Keratinocyte (primary cell): ENCODE data around the gene SLC41A1. TPM values are rescaled to one million over a fixed set of nuclear protein-coding genes. Genes with fewer than 3 reads are reported as not detected.

Experiments used
- DNase-seq: peaks from one replicate; pipeline ENCODE4 v3.0.0-alpha.2; 2011; ENCODE audit warnings: low read depth, missing footprints, low spot score
- FAIRE-seq: peaks from 2 replicates; lab custom pipeline; 2011; peaks lifted over from hg19 to GRCh38; lab: Jason Lieb, UNC
- H2AFZ ChIP-seq: 2 replicates; pipeline ENCODE4 v1.6.0; 2012; ENCODE audit warnings: low read length, control low read depth, inconsistent platforms; ENCODE audit not compliant: control insufficient read depth
- H3K27ac ChIP-seq: 2 replicates; pipeline ENCODE4 v1.5.1; 2011; ENCODE audit warnings: low read length; ENCODE audit not compliant: control insufficient read depth, insufficient read depth
- H3K27me3 ChIP-seq: 3 replicates; pipeline ENCODE4 v1.6.0; 2011; ENCODE audit warnings: low read length; ENCODE audit not compliant: control insufficient read depth, insufficient read depth; ENCODE audit errors: extremely low read depth
- H3K36me3 ChIP-seq, 2 experiments: 2 replicates in 1 of 2; 3 replicates in 1 of 2; pipeline ENCODE4 v1.5.1; 2011; ENCODE audit warnings: low read length in 2 of 2, mild to moderate bottlenecking in 1 of 2; ENCODE audit not compliant: control insufficient read depth in 2 of 2, insufficient read depth in 2 of 2; ENCODE audit errors: extremely low read depth in 1 of 2
- H3K4me1 ChIP-seq: 3 replicates; pipeline ENCODE4 v1.5.1; 2011; ENCODE audit warnings: low read length; ENCODE audit not compliant: control insufficient read depth, insufficient read depth; ENCODE audit errors: extremely low read depth
- H3K4me2 ChIP-seq: 3 replicates; pipeline ENCODE4 v1.6.0; 2011; ENCODE audit warnings: low read depth, low read length; ENCODE audit not compliant: control insufficient read depth, insufficient read depth; ENCODE audit errors: extremely low read depth
- H3K4me3 ChIP-seq, 3 experiments: fragments of 200-600 bp in 1 of 3; sonication (generic) in 1 of 3; 2 replicates in 2 of 3; 3 replicates in 1 of 3; pipeline ENCODE4 v1.5.1; 2011 to 2016; ENCODE audit warnings: low read length in 3 of 3, mild to moderate bottlenecking in 3 of 3, control low read depth in 2 of 3, inconsistent platforms in 1 of 3, low read depth in 1 of 3, mixed read lengths in 1 of 3, mixed run types in 1 of 3, moderate library complexity in 1 of 3; ENCODE audit not compliant: control insufficient read depth in 2 of 3, insufficient read depth in 2 of 3; ENCODE audit errors: extremely low read depth in 1 of 3
- H3K79me2 ChIP-seq: 2 replicates; pipeline ENCODE4 v1.6.0; 2012; ENCODE audit warnings: low read length; ENCODE audit not compliant: control insufficient read depth, insufficient read depth
- H3K9ac ChIP-seq: 3 replicates; pipeline ENCODE4 v1.6.0; 2011; ENCODE audit warnings: low read length; ENCODE audit not compliant: control insufficient read depth, insufficient read depth; ENCODE audit errors: extremely low read depth
- H3K9me1 ChIP-seq: 3 replicates; pipeline ENCODE4 v1.6.0; 2011; ENCODE audit warnings: low read length; ENCODE audit not compliant: control insufficient read depth, insufficient read depth; ENCODE audit errors: extremely low read depth
- H3K9me3 ChIP-seq: 2 replicates; pipeline ENCODE4 v1.5.1; 2012; ENCODE audit warnings: low read depth, low read length; ENCODE audit not compliant: control insufficient read depth
- H4K20me1 ChIP-seq: 3 replicates; pipeline ENCODE4 v1.6.0; 2011; ENCODE audit warnings: low read length; ENCODE audit not compliant: control insufficient read depth, insufficient read depth; ENCODE audit errors: extremely low read depth
- EZH2 ChIP-seq: IDR thresholded peaks from one replicate; pipeline ENCODE4 v1.6.1; 2012; ENCODE audit warnings: inconsistent platforms, mild to moderate bottlenecking, low read length, moderate library complexity
- dilution Hi-C: fragments of 300-500 bp; cut with MboI; formaldehyde crosslinking; loops from one replicate; pipeline ENCODE4 v1.7.0; 2020; ENCODE audit warnings: low sequenced_read_pairs; ENCODE audit not compliant: extremely low pct_ligation_motif_present
- polyA plus RNA-seq, 5 experiments: library from polyadenylated mRNA; depleted of rRNA in 3 of 5; stranded (reverse) in 3 of 5; stranded (forward) in 1 of 5; unstranded in 1 of 5; fragments of >200 nt; gene quantifications; 1 replicate in 1 of 5; 2 replicates in 3 of 5; 3 replicates in 1 of 5; pipeline versions ENCODE4 v1.2.1 to v1.2.3, GENCODE V29; 2011 to 2012; ENCODE audit warnings: missing spikeins in 2 of 5, low read depth in 1 of 5, low replicate concordance in 1 of 5
- TF ChIP-seq, protein P1 (sequence below), 3 experiments: IDR thresholded peaks in 1 of 3; conservative IDR thresholded peaks in 1 of 3; optimal IDR thresholded peaks in 1 of 3; 2 replicates in 2 of 3; 3 replicates in 1 of 3; pipeline versions ENCODE3 to v1.5.1; 2011; ENCODE audit warnings: low read length in 3 of 3, mild to moderate bottlenecking in 3 of 3, moderate library complexity in 2 of 3, control low read depth in 1 of 3, inconsistent platforms in 1 of 3; ENCODE audit not compliant: insufficient read depth in 2 of 3; ENCODE audit errors: extremely low read depth in 1 of 3

Gene SLC41A1
- polyA plus RNA-seq, 1 donor (not counting 4 experiments of a cell fraction or from before 2014, with no cell fraction given) = 21.7 TPM

DNA sequence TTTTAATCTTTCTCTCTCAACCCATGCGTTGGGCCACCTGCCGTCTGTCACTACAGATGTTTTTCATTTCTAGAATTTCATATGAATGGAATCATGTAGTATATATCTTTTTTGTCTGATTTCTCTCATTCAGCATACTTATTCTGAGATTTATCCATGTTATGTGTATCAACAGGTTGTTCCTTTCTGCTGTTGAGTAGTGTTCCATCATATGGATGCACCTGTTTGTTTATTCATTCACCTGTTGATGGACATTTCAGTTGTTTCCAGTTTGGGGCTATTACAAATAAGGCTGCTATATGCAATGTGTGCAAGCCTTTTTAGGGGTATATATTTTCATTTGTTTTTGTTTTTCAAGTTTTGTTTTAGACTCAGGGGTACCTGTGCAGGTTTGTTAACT lies 9.4 kb upstream of the SLC41A1 start:
- FAIRE-seq = no peak
- Histone ChIP-seq H3K27me3 (peaks cover 2% of the 10 kb centered on the region), H2AFZ (no peak overlapping the region), H3K9ac (no peak overlapping the region), H3K9me1 (peaks cover 2% of the 10 kb centered on the region), H3K4me3 (no peak overlapping the region), H3K4me2 (no peak overlapping the region), H3K79me2 (no peaks in the 10 kb centered on the region), H3K9me3 (no peaks in the 10 kb centered on the region), H3K4me1 (no peaks in the 10 kb centered on the region), H3K27ac (no peak overlapping the region), H4K20me1 (no peaks in the 10 kb centered on the region), H3K36me3 (no peaks in the 10 kb centered on the region)
- TF ChIP-seq EZH2 = no peak
- TF ChIP-seq, protein P1, sequence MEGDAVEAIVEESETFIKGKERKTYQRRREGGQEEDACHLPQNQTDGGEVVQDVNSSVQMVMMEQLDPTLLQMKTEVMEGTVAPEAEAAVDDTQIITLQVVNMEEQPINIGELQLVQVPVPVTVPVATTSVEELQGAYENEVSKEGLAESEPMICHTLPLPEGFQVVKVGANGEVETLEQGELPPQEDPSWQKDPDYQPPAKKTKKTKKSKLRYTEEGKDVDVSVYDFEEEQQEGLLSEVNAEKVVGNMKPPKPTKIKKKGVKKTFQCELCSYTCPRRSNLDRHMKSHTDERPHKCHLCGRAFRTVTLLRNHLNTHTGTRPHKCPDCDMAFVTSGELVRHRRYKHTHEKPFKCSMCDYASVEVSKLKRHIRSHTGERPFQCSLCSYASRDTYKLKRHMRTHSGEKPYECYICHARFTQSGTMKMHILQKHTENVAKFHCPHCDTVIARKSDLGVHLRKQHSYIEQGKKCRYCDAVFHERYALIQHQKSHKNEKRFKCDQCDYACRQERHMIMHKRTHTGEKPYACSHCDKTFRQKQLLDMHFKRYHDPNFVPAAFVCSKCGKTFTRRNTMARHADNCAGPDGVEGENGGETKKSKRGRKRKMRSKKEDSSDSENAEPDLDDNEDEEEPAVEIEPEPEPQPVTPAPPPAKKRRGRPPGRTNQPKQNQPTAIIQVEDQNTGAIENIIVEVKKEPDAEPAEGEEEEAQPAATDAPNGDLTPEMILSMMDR (optimal IDR thresholded peaks at IDR 0.05 in 1 of 3, IDR thresholded peaks at IDR 0.05 in 1 of 3, conservative IDR thresholded peaks at IDR 0.05 in 1 of 3; ENCODE audit: extremely low read depth in 1 of 3, insufficient read depth in 2 of 3, low read length in 3 of 3) = no peak
- no peak for DNase-seq
- dilution Hi-C loops = no loop called here

DNA sequence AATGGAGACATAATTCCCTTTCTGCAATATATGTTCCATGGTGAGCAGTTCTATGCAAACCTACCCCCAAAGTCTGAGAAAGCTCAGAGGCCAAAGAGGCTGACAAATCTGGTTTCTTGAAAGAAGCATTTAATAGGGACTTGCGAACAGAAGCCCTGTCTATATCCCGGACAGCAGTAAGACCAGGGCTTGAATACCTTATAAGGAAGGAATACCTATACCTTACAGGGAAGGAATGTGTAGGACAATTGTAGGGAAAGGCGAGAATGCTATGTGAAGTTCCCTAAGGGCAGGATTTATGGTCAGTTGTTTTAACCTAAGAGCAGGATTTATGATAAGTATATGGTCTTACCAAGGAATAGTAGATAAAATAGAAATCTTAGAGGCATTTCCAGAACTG lies 5.0 kb upstream of the SLC41A1 start:
- Histone ChIP-seq H3K4me3 (no peak overlapping the region), H2AFZ (no peak overlapping the region), H3K4me2 (no peak overlapping the region), H3K36me3 (no peaks in the 10 kb centered on the region), H4K20me1 (no peaks in the 10 kb centered on the region), H3K27ac (no peak overlapping the region), H3K4me1 (peaks cover 14% of the 10 kb centered on the region), H3K27me3 (no peaks in the 10 kb centered on the region), H3K9me3 (no peaks in the 10 kb centered on the region), H3K9me1 (peaks cover 2% of the 10 kb centered on the region), H3K79me2 (no peaks in the 10 kb centered on the region), H3K9ac (no peak overlapping the region)
- dilution Hi-C loops = no loop called here
- FAIRE-seq (no peak), DNase-seq (no peak)
- TF ChIP-seq, protein P1 (optimal IDR thresholded peaks at IDR 0.05 in 1 of 3, IDR thresholded peaks at IDR 0.05 in 1 of 3, conservative IDR thresholded peaks at IDR 0.05 in 1 of 3; ENCODE audit: extremely low read depth in 1 of 3, insufficient read depth in 2 of 3, low read length in 3 of 3) = no peak
- no peak for TF ChIP-seq EZH2
